NCI-H748 (cell line): ENCODE data around the gene GMPR2.

Source experiments
- DNase-seq: peaks from one replicate; lab custom pipeline; 2025; ENCODE audit not compliant: unreplicated experiment; lab: John Stamatoyannopoulos, UW

Gene GMPR2

GRCh38 chr14:24283796-24284460, 51.2 kb downstream of the GMPR2 start:
- DNase-seq: no peak

- no peak for DNase-seq
These were observed 51.8 kb downstream of the GMPR2 start for GRCh38 chr14:24284501-24285035.

GRCh38 chr14:24285351-24285750, 52.6 kb downstream of the GMPR2 start:
- no peak for DNase-seq

GRCh38 chr14:24286996-24287395, 54.3 kb downstream of the GMPR2 start:
- no peak for DNase-seq
